Stimulated activated CD4-positive, alpha-beta T cell treated with anti-CD3 and anti-CD28 coated beads, Interleukin-15, amount 100 ng/mL, for 48 hours (primary cell): ENCODE measurements around the gene EPS8L2.
"Not testable (repeated sequence)": the region's sequence is repeated elsewhere in the genome, so short reads cannot be mapped to it uniquely, and the experiment has no call there.

Experiments
- DNase-seq, 2 donors: peaks; one replicate each; pipeline ENCODE4 v3.0.0-alpha.2; 2020; ENCODE audit warnings: low read depth in 2 of 2

EPS8L2 gene

GRCh38 chr11:725624-726202, 19.7 kb downstream of the EPS8L2 start:
- no peak for DNase-seq

GRCh38 chr11:726278-727220, 20.5 kb downstream of the EPS8L2 start:
- peak in 1 of 2 donors; percentile 37 for DNase-seq

DNA sequence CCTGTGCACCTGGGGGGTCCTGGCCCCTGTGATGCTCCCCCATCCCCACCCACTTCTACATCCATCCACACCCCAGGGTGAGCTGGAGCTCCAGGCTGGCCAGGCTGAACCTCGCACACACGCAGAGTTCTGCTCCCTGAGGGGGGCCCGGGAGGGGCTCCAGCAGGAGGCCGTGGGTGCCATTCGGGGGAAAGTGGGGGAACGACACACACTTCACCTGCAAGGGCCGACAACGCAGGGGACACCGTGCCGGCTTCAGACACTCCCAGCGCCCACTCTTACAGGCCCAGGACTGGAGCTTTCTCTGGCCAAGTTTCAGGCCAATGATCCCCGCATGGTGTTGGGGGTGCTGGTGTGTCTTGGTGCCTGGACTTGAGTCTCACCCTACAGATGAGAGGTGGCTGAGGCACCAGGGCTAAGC, 21.3 kb downstream of the EPS8L2 start:
- DNase-seq, result no peak

DNA sequence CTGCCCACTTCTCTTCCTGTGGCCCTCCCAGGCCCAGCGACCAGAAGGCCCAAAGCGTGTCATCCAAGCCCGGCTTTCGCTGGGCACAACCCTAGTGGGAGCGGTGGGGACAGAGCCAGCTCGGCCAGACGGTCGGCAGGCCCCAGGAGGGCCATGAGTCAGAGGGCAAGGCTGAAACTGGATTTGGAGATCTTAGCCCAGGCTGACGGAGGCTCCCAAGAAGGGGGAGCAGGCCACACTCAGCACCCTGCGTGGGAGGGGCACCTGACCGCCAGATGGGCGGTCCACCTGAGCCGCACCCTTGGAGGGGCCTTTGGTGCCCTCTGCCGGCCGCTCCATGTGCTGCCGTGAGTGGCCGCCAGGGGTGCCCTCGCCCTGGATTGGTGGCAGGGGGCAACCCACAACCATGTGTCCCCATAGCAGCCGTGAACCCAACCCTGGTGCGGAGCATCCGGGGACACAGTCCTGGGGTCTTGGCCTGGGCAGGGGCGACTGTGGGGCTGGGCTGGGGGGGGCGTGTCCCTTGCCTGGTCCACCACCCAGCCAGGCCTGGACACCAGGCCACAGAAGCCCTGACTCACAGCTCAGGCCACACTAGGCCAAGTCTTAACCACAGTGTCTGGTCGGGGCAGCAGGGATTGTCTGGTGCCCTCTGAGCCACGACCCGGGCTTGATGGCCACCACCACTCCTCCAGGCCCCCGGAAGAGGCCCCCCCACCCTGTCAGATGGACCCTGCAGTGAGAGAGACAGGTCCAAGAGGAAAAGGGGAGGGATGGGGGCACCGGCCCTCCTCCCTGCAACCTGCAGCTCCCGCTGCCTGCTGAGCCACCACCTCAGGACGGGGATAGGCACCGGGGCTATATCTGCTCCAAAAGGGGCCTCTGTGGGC, 22.1 kb downstream of the EPS8L2 start:
- DNase-seq, result peak; percentile 58 to 79

DNA sequence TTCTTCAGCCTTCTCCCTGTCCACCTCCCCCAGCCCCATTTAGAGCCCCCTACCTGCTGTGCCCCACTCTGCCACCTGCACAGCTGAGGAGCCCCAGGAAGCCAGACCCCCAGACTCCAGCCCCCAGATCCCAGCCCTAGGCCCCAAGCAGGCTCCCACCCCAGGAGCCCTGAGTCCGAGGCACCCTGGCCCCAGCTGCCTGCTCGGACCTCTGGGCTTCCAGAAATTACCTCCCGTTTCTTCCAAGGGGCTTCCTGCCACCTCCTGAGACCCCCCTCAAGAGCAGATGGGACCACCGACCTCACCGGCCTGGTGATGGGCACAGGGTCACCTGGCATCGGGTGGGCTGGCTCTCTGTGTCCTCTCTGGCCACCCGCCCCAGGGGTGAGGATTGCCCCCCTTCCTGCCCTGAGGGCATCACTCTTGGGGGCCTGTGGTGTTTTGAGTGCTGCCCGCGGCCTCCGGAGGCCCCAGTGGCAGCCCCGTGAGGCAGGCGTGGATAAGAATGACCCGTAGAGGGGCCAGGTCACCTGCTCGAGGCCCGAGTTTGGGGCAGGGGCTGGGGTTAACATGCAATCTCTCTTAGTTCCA, 23.0 kb downstream of the EPS8L2 start:
- no peak for DNase-seq

GRCh38 chr11:729492-730074, 23.6 kb downstream of the EPS8L2 start:
- DNase-seq, result no peak

GRCh38 chr11:733072-733471, 27.0 kb downstream of the EPS8L2 start:
- no peak for DNase-seq

DNA sequence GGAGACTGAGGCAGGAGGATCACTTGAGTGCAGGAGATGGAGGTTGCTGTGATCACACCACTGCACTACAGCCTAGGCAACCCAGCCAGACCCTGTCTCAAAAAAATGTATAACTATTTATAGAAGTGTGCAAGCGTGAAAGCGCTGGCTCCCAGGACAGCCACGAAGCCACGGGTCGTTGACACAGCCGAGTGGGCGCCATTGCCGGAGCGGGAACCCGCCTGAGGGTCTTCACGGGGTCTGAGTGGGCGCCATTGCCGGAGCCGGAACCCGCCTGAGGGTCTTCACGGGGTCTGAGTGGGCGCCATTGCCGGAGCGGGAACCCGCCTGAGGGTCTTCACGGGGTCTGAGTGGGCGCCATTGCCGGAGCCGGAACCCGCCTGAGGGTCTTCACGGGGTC, 28.5 kb downstream of the EPS8L2 start:
- not testable (repeated sequence) for DNase-seq

GRCh38 chr11:737366-737765, 31.3 kb downstream of the EPS8L2 start:
- no peak for DNase-seq

- not testable (repeated sequence) for DNase-seq
Measured at GRCh38 chr11:737899-738298, 31.9 kb downstream of the EPS8L2 start.

DNA sequence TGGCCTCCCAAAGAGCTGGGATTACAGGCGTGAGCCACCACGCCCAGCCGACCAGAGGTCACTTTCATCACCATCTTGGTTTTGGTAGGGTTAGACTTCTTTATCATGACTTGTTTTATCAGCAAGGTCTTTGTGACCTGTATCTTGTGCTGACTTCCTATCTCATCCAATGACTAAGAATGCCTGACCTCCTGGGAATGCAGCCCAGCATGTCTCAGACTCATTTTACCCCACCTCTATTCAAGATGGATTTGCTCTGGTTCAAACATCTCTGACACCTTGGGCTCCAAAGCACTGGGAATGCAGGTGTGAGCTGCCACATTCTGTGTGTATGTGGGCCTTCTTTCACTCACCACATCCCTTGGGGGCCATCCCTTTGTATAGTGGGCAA, 36.1 kb downstream of the EPS8L2 start:
- no peak for DNase-seq

GRCh38 chr11:742571-743201, 36.7 kb downstream of the EPS8L2 start:
- no peak for DNase-seq

DNA sequence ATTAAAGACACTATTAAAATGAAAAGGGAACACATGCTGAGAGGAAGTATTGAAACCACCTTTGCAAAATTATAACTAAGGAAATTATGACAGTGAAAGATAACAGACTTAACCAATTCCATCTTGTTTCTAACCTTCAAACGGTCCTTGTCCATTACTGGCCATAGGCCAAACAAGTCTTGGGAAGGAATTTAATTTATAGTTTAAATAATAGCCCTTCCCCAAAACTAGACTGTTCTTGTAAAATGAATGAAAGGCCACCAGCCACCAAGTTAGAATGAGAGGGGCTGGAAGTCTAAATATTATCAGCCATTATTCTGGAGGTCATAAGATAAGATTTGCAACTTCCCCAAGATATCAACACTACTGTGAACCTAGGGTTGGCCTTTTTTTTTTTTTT, 39.4 kb downstream of the EPS8L2 start:
- DNase-seq, result no peak

DNA sequence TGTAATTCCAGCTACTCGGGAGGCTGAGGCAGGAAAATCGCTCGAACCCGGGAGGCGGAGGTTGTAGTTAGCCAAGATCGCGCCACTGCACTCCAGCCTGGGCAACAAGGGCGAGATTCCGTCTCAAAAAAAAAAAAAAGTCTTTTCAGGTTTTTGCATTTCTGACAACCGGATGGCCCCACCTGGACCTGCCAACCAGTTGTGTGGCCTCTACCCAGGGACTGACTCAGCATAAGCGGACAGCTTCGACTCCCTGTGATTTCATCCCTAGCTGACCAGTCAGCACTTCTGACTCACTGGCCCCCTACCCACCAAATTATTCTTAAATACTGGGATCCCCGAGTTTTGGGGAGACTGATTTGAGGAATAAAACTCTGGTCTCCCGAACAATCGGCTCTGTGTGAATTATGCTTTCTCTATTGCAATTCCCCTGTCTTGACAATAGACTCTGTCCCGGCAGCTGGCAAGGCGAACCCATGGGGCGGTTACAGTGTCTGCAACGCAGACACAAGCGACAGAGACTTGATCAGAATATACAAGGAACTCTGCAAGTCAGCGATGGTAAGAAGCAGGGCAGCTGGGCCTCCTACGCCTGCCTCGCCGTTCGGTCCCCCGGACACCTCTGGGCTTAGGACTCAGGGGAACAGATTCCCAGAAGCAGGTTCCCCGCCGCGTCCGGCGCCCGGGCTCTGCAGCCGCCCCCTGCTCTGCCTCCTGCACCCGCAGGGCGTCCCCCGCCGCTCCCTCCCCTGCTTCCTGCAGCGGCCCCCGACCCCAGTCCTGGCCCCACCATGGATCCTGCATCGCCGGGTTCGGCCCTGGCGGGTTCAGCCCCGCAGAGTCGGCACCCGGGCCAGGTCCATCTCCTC, 40.5 kb downstream of the EPS8L2 start:
- DNase-seq, result no peak

- peak; percentile 72 to 86 for DNase-seq
Measured at GRCh38 chr11:747158-748006, 41.4 kb downstream of the EPS8L2 start, which contains the start of gene TALDO1. TALDO1 (plus strand) TSS chr11:747464; CDS start chr11:747482, 18 bp downstream.

DNA sequence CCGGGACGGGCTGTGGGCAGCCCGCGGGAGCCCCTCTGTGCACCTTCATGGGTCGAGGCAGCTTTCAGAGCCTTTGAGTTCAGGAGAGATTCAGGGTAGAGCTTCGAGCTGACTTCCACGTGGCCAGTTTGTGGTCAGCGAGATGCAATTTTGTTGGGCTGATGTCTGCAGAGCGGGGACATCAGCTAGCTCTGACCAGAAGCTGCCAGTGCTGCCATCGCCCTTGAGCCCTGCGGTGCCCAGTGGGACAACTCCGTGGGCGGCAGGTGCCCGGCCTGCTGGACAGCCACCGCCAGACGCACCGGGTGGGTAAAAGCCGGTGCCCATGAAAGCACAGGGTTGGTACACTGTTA, 42.0 kb downstream of the EPS8L2 start:
- no peak for DNase-seq

- no peak for DNase-seq
Measured at GRCh38 chr11:749731-750130, 43.7 kb downstream of the EPS8L2 start.

DNA sequence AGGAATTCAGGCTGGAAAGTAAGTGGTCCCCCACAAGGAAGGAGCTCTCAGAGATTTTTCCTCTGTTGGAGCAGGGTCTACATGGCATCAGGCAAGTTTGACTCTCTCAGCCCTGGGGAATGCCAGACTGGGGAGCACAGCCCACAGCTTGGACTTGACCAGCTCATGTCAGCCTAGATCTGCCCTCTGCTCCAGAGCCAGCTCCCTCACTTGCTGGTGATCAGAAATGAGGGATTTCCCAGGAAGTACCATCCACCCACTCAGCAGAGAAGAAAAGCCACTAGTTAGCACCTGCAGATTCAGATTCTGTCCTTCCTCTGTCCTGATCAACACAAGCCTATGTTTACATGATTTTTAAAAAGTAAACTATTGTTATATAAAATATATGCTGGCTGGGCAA, 54.2 kb downstream of the EPS8L2 start:
- DNase-seq, result no peak

- no peak for DNase-seq
Measured at GRCh38 chr11:761526-762108, 55.6 kb downstream of the EPS8L2 start.
